Gastrocnemius medialis (tissue), 4 donors: ENCODE data around the gene PLEKHA5. TPM values are rescaled to one million over a fixed set of nuclear protein-coding genes. Genes with fewer than 3 reads are reported as not detected.
"Not testable (repeated sequence)": the region's sequence is repeated elsewhere in the genome, so short reads cannot be mapped to it uniquely, and the experiment has no call there.

ENCODE experiments used
- ATAC-seq, 2 donors: fragments of 150-250 bp; one replicate each; pipeline ENCODE4 v1.9.1; 2016
- DNase-seq, 2 donors: peaks; one replicate each; pipeline ENCODE4 v3.0.0-alpha.2; 2019
- H3K27ac ChIP-seq, 4 donors: fragments of 200-600 bp; sonication (generic); 1 replicate in 1 of 4; 2 replicates in 3 of 4; pipeline ENCODE4 v1.5.1; 2016 to 2018; ENCODE audit warnings: mild to moderate bottlenecking in 2 of 4, moderate library complexity in 1 of 4
- H3K27me3 ChIP-seq, 3 donors: fragments of 200-600 bp; sonication (generic) in 2 of 3; 1 replicate in 1 of 3; 2 replicates in 2 of 3; pipeline versions ENCODE4 v1.5.1 to v1.6.0; 2016 to 2019; ENCODE audit warnings: mild to moderate bottlenecking in 1 of 3, moderate library complexity in 1 of 3
- H3K36me3 ChIP-seq, 2 donors: fragments of 200-600 bp; sonication (generic) in 1 of 2; one replicate each; pipeline ENCODE4 v1.5.1; 2017 to 2018
- H3K4me1 ChIP-seq, 2 donors: fragments of 200-600 bp; sonication (generic) in 1 of 2; one replicate each; pipeline ENCODE4 v1.5.1; 2016 to 2017; ENCODE audit warnings: mild to moderate bottlenecking in 2 of 2
- H3K4me3 ChIP-seq, 4 donors: fragments of 200-600 bp; sonication (generic) in 3 of 4; 1 replicate in 1 of 4; 2 replicates in 3 of 4; pipeline ENCODE4 v1.5.1; 2016 to 2019; ENCODE audit warnings: mild to moderate bottlenecking in 2 of 4
- H3K9me3 ChIP-seq, 3 donors: fragments of 200-600 bp; sonication (generic) in 2 of 3; 1 replicate in 1 of 3; 2 replicates in 2 of 3; pipeline ENCODE4 v1.5.1; 2016 to 2019
- POLR2A ChIP-seq, 2 donors: fragments of 450-650 bp; IDR thresholded peaks; one replicate each; pipeline ENCODE4 v1.6.1; 2017; ENCODE audit warnings: antibody characterized with exemption in 2 of 2, mild to moderate bottlenecking in 2 of 2, moderate library complexity in 2 of 2
- in situ Hi-C, 4 donors: fragments of 200-750 bp; cut with MboI; loops; one replicate each; pipeline versions ENCODE4 v1.15.0 to v1.8.0; 2017; ENCODE audit warnings: low sequenced_read_pairs in 4 of 4
- intact Hi-C: fragments of 100-400 bp; cut with DNase I; formaldehyde crosslinking; loops from one replicate; pipeline ENCODE4 v1.15.1; 2023; ENCODE audit warnings: low total_unique reads
- total RNA-seq, 4 donors: library from RNA; depleted of rRNA; stranded (reverse); fragments of >200 nt; gene quantifications; one replicate each; pipeline versions ENCODE4 v1.1.0 to v1.2.3, GENCODE V29; 2016
- TF ChIP-seq, protein P1 (sequence below), 5 experiments: fragments of 450-650 bp in 3 of 5; fragments of 200-600 bp in 2 of 5; sonication (generic) in 2 of 5; IDR thresholded peaks in 4 of 5; conservative IDR thresholded peaks in 1 of 5; 1 replicate in 4 of 5; 2 replicates in 1 of 5; pipeline ENCODE4 v1.5.1; 2016 to 2019; ENCODE audit warnings: antibody characterized with exemption in 5 of 5, mild to moderate bottlenecking in 3 of 5, moderate library complexity in 3 of 5

PLEKHA5 gene
- total RNA-seq, 4 donors from 2014 or later, result 1.0 to 2.7 (median 1.5) TPM

DNA sequence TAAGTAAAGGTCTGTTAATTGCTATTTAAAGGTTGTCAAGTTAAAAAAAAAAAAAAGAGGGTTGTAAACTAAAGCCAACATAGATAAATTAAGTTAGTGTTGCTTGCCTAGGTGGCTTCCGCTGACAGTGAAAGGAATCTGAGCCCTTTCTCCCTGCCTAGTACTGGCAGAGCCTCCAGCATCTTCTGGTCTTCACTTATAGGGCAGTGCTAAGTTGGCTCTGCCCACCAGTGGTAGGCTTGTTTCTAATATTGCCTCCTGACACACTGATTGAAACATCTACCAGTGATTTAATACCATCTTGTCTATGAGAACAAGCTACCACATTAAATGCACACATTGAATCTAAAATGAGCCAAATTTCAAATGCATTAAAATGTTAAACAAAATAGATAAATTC, 39.7 kb downstream of the PLEKHA5 start:
- no peaks in the 10 kb centered on the region for H3K4me1 ChIP-seq

DNA sequence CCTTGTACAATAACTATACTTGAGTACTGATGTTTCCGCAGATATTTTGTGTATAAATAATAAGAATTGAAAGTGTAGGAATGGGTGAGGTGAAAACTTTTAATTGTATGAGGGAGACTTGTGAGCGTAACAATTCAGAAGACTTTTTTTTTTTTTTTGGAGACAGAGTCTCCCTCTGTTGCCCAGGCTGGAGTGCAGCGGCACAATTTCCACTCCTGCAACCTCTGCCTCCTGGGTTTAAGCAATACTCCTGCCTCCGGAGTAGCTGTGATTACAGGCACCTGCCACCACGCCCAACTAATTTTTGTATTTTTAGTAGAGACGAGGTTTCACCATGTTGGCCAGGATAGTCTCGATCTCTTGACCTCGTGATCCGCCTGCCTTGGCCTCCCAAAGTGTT, 40.8 kb downstream of the PLEKHA5 start:
- H3K4me3 ChIP-seq, H3K27ac ChIP-seq, intact Hi-C loops, H3K4me1 ChIP-seq, DNase-seq, in situ Hi-C loops, H3K27me3 ChIP-seq, ATAC-seq, H3K36me3 ChIP-seq, H3K9me3 ChIP-seq: not testable (repeated sequence)

More for the DNA sequence above, 39.7 kb downstream of the PLEKHA5 start:
- DNase-seq, result no peak
- H3K27ac ChIP-seq, result no peak overlapping the region
- H3K36me3 ChIP-seq, result no peaks in the 10 kb centered on the region
- no peak overlapping the region for H3K4me3 ChIP-seq
- no peak for ATAC-seq
- H3K27me3 ChIP-seq, result no peaks in the 10 kb centered on the region
- intact Hi-C loops (no loop called here), in situ Hi-C loops (no loop called here)
- TF ChIP-seq, protein P1, sequence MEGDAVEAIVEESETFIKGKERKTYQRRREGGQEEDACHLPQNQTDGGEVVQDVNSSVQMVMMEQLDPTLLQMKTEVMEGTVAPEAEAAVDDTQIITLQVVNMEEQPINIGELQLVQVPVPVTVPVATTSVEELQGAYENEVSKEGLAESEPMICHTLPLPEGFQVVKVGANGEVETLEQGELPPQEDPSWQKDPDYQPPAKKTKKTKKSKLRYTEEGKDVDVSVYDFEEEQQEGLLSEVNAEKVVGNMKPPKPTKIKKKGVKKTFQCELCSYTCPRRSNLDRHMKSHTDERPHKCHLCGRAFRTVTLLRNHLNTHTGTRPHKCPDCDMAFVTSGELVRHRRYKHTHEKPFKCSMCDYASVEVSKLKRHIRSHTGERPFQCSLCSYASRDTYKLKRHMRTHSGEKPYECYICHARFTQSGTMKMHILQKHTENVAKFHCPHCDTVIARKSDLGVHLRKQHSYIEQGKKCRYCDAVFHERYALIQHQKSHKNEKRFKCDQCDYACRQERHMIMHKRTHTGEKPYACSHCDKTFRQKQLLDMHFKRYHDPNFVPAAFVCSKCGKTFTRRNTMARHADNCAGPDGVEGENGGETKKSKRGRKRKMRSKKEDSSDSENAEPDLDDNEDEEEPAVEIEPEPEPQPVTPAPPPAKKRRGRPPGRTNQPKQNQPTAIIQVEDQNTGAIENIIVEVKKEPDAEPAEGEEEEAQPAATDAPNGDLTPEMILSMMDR (IDR thresholded peaks at IDR 0.05 in 4 of 5, conservative IDR thresholded peaks at IDR 0.05 in 1 of 5), result no peak
- no peak for TF ChIP-seq POLR2A (IDR thresholded peaks at IDR 0.05)
- H3K9me3 ChIP-seq, result no peaks in the 10 kb centered on the region

DNA sequence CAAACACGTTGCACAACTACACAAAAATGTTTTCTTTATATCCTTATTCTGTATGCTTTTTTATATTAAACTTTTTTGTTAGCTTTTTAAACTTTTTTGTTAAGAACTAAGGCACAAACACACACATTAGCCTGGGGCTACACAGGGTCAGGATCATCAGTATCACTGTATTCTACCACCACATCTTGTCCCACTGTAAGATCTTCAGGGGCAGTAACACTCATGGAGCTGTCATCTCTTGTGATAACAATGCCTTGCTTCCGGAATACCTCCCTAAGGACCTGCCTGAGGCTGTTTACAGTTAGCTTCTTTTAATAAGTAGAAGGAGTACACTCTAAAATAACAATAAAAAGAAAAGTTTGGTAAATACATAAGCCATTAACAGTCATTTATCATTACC, 42.2 kb downstream of the PLEKHA5 start:
- in situ Hi-C loops (no loop called here), intact Hi-C loops (no loop called here)
- Histone ChIP-seq H3K27ac (no peak overlapping the region), H3K27me3 (no peaks in the 10 kb centered on the region), H3K4me1 (no peaks in the 10 kb centered on the region), H3K4me3 (no peak overlapping the region), H3K36me3 (no peaks in the 10 kb centered on the region), H3K9me3 (no peaks in the 10 kb centered on the region)
- TF ChIP-seq, protein P1 (IDR thresholded peaks at IDR 0.05 in 4 of 5, conservative IDR thresholded peaks at IDR 0.05 in 1 of 5), result no peak
- TF ChIP-seq POLR2A (IDR thresholded peaks at IDR 0.05), result no peak
- no peak for ATAC-seq
- no peak for DNase-seq

DNA sequence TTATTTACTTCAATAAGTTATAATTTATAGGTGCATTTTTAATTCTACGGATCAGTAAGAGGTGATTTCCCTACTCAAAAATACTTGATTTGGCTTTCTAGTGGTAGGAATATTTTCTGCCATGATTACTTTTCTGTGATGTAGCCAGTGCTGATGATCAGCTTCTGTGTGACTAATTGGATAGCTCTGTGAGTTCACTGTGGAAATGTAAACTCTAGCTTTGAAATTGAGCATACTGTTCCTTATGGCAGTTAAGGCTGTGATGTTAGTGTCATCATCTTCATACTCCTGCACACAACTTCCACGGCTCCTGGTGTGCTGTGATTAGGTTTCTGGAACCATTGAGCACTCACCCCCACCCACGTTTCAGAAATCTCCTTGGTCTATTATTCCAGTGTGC, 48.2 kb downstream of the PLEKHA5 start:
- Histone ChIP-seq H3K9me3 (no peaks in the 10 kb centered on the region), H3K4me1 (no peaks in the 10 kb centered on the region), H3K4me3 (no peak overlapping the region), H3K36me3 (no peaks in the 10 kb centered on the region), H3K27me3 (no peaks in the 10 kb centered on the region), H3K27ac (no peak overlapping the region)
- no peak for DNase-seq
- in situ Hi-C loops, result loop anchor here (25.0 kb wide), 5 partner anchors 110 to 1040 kb away; partner anchors contain the start of gene PIK3C2G (in 2 of the 4)
- ATAC-seq, result no peak
- TF ChIP-seq, protein P1 (IDR thresholded peaks at IDR 0.05 in 4 of 5, conservative IDR thresholded peaks at IDR 0.05 in 1 of 5), result no peak
- no peak for TF ChIP-seq POLR2A (IDR thresholded peaks at IDR 0.05)
- intact Hi-C loops, result no loop called here

DNA sequence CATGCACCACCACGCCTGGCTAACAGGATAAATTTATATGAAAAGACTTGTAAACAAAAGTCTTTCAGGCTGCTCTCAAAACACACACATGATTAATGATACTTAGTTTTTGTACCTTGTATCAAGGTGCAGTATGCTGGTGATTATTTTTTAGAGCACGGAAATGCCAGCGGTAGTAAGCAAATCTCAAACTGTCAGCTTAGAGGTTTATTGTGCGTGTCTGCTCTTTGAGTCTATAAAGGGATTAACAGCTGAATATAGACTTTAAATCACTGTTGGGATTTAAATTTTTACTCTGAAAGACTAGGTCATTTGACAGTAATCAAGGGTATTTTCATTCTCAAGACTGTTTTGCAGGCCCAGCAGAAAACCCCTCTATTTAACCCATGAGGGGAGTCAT, 50.5 kb downstream of the PLEKHA5 start:
- H3K4me1 ChIP-seq, result no peaks in the 10 kb centered on the region
- no peak for DNase-seq
- no peak overlapping the region for H3K4me3 ChIP-seq
- no peak overlapping the region for H3K27ac ChIP-seq
- no peaks in the 10 kb centered on the region for H3K36me3 ChIP-seq
- TF ChIP-seq, protein P1 (IDR thresholded peaks at IDR 0.05 in 4 of 5, conservative IDR thresholded peaks at IDR 0.05 in 1 of 5), result no peak
- no peak for TF ChIP-seq POLR2A (IDR thresholded peaks at IDR 0.05)
- no peaks in the 10 kb centered on the region for H3K9me3 ChIP-seq
- H3K27me3 ChIP-seq, result no peaks in the 10 kb centered on the region
- intact Hi-C loops, result no loop called here
- in situ Hi-C loops, result loop anchor here (25.0 kb wide), 5 partner anchors 107 to 1043 kb away; partner anchors contain the start of gene PIK3C2G (in 2 of the 4)
- ATAC-seq, result no peak
